Forelimb muscle (tissue), 1 donor: ENCODE measurements around the gene TDRD7. TPM values are rescaled to one million over a fixed set of nuclear protein-coding genes. Genes with fewer than 3 reads are reported as not detected.
"Not testable (repeated sequence)": the region's sequence is repeated elsewhere in the genome, so short reads cannot be mapped to it uniquely, and the experiment has no call there.

Experiments
- DNase-seq: peaks from one replicate; pipeline ENCODE4 v3.0.0-alpha.2; 2013; ENCODE audit warnings: low read depth
- polyA plus RNA-seq: library from polyadenylated mRNA; unstranded; fragments of 120-200 nt; gene quantifications from one replicate; pipeline ENCODE4 v1.2.1, GENCODE V29; 2013; ENCODE audit not compliant: insufficient read length

The TDRD7 gene
- polyA plus RNA-seq, 1 donor = 4.4 TPM

DNA sequence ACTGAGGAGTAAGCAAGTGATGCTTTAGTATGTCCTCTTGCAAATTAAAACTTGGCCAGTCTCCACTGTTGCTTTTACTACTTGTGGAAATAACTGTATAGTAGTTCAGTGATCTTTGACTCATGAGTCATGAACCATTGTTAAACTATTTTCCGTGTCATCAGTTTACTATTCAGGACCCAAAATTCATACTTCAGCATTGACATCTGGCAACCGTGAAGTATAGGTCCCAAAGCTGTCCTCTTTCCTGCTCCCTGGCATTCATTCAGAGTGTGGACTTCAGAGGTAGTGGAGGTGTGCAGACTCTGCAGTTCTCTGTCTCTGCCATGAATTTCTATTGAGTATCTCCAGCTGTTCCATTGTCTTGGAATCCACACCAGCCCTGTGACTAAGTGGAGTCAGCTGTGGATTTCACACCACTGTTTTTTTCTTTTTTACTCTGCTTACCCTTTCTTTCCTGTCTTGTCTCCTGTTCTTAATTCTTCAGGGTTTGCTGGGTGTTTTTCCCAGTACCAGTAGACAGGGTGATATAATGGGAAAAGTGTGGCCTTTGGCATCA is 7.5 kb downstream of the TDRD7 start:
- no peak for DNase-seq

DNA sequence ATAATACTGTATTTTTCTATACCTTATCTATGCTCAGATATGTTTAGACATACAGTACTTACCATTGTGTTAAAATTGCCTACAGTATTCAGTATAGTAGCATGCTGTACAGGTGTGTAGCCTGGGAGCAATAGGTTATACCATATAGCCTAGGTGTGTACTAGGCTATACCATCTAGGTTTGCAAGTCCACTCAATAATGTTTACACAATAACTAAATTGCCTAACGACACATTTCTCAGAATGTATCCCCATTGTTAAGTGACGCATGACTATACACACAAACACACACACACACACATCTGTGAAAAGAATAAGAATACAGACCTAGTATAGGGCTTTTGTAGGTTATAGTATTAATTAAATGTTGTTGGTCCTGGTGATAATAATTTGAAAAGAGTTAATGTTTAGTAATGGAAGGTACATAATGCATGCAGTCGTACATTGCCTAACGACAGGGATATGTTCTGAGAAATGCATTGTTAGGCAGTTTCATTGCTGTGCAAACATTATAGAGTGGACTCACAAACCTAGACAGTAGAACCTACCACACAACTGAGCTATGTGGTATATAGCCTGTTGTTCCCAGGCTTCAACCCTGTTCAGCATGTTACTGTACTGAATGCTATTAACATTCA is 13.6 kb downstream of the TDRD7 start:
- no peak for DNase-seq

DNA sequence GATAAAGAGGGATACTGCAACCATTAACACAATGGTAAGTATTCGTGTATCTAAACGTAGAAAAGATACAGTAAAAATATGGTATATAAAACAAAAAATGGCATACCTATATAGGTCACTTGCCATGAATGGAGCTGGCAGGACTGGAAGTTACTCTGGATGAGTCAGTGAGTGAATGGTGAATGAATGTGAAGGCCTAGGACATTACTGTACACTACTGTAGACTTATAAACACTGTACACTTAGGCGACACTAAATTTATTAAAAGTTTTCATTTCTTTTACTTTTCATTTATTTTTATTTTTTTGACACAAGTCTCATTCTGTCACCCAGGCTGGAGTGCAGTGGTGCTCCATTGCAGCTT is 14.1 kb downstream of the TDRD7 start:
- no peak for DNase-seq

DNA sequence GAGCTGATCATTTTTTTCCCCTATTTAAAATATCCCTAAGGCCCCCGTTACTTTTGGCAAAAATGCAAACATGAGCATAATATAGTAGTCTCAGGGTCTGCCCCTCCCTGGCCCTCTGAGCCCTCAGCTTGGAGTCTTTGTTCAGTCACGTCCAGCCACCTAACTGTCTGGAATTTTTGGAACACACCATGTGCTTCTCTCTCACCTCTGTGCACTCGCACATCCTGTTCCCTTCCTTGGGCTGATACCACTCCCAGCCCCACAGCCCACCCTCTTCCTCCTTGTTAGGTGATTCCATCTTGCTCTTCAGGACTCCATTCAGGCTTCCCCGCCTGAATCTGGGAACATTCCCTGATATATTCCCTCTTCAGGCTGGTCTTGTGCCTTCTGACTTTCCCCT is 16.0 kb downstream of the TDRD7 start:
- DNase-seq = no peak

- no peak for DNase-seq
These were observed 18.6 kb downstream of the TDRD7 start for GRCh38 chr9:97430316-97431043.

- DNase-seq = no peak
These were observed 19.1 kb downstream of the TDRD7 start for GRCh38 chr9:97431044-97431441.

DNA sequence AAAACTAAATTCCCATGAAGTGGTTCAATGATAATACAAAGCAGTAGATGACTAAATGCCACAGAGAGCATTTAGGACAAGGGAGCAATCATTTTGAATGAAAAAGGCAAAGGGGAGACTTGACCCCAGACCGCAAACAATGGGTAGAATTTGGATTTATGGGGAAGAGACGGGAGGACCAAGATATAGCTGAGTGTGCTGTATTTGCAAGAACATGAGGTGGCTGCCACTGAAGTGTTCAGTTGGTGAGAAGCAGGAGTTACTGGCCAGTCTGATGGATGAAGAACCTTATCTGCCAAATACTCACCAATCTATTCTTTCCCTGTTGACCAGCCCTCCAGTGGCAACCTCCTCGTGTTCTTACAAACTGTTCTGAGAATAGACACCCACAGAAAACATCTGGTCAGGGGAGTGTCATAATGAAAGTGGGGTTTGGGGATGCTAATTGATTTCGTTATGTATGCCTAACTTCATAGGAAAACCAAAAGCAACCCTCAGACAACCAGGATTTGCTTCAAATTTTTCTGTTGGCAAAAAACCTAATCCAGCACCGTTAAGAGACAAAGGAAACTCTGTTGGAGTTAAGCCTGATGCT is 19.8 kb downstream of the TDRD7 start:
- DNase-seq = no peak

- no peak for DNase-seq
These were observed 25.2 kb downstream of the TDRD7 start for GRCh38 chr9:97437051-97437600.

GRCh38 chr9:97438257-97438656 is 26.4 kb downstream of the TDRD7 start:
- no peak for DNase-seq

DNA sequence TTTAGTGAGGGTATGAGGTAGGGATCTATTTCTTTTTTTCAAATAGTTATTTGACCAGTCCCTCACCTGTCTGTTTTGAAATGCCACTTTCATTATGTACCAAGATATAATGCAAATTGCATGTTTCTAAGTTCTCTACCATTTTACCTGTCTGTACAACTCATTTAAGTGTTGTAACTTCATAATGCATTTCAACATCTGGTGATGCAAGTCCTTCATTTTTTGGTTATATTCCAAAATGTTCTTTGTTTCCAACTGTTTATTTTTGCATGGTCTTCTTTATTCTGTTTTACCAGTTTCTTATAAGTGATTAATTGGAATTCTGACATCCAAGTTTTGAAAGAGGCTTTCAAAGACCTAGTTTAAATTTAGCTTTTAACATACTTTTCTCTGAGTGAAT is 26.8 kb downstream of the TDRD7 start:
- no peak for DNase-seq

DNA sequence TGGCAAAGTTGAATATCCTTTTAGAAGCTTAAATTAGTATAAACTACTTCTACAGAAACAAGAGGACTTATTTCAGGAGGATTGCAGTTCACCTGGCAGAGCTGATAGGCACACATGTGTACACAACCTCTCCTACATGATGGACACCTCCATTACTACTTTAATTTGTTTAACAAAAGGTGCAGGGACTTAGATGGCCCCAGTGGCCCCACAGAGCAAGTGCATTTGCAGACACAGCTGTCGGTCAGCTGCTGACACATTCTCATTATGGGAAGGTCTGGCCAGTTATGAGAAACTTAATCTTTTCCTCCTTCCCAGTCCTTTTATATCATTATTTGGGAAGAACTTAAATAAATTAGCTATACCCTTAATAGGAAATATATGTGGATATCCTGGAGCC is 28.3 kb downstream of the TDRD7 start:
- no peak for DNase-seq

- no peak for DNase-seq
These were observed 29.8 kb downstream of the TDRD7 start for GRCh38 chr9:97441729-97442128.

DNA sequence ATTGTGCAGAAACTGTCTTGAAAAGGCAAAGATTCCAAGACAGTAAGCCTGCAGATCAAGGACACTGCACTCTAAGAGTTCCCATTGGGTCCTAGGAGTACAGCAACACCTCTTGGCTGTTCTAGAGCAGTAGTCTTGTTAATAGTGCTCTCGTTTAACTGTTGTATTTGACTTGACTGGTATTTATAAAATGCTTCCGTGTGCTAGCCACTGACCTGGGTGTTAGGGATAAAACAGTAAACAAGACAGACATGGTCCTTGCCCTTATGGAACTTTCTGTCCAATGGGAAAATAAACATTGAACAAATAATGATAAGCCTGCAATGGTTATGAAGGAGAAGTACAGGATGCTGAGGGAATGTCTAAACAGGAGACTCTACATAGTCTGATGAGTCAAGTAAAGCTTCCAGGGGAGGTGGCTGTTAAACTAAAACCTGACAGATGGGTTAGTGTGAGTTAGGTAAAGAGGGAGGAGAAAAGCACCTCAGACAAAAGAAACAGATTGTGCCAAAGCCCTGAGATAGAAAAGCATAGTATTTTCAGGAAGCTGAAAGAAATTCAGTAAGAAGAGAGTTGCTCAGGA is 33.3 kb downstream of the TDRD7 start:
- DNase-seq = no peak

DNA sequence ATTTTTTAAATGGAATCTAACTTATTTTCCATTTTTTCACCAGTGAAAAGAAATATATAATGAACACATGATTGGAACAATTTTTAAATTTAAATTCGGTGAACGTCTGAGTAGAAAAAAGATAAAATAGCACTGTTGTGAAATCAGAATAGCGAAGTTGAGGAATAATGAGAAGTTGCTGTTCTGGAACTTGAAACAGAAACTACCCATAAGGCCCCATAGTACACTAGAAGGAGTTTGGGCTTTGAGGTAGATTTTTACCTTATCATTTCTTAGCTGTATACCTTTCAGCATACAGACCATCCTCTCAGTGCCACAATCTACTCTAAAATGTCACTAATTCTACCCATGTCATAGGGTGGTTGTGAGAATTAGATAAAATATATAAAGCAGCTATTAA is 35.1 kb downstream of the TDRD7 start:
- no peak for DNase-seq

- DNase-seq = not testable (repeated sequence)
These were observed 41.7 kb downstream of the TDRD7 start for GRCh38 chr9:97453573-97453972.

- DNase-seq = not testable (repeated sequence)
These were observed 44.9 kb downstream of the TDRD7 start for GRCh38 chr9:97456841-97457240.

GRCh38 chr9:97459326-97459725 is 47.4 kb downstream of the TDRD7 start:
- no peak for DNase-seq

GRCh38 chr9:97462159-97462558 is 50.3 kb downstream of the TDRD7 start:
- DNase-seq = no peak

DNA sequence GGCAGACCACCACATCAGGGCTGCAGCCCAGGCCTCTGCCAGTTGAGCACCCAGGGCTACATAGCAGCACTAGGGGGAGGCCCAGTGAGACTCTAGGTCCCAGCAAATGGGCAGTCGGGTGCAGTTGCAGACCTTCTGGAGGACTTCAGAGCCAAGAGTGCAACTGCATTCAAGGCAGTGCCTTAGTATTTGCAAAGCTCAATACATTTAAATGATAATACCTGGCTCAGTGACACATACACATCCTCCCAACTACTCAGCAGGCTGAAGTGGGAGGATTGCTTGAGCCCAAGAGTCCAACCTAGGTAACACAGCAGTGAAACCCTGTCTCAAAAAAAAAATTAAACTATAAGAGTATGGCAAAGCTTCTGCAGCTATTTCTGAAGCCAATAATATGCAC is 51.0 kb downstream of the TDRD7 start:
- no peak for DNase-seq

GRCh38 chr9:97468658-97469448 is 57.0 kb downstream of the TDRD7 start:
- peak; percentile 26 for DNase-seq

GRCh38 chr9:97470076-97470475 is 58.2 kb downstream of the TDRD7 start:
- DNase-seq = no peak
